Measurements from ENCODE around the gene RBM17. TPM values are rescaled to one million over a fixed set of nuclear protein-coding genes. Genes with fewer than 3 reads are reported as not detected.

Gene RBM17
- total RNA-seq, 1 donor from 2014 or later = 80.1 TPM

DNA sequence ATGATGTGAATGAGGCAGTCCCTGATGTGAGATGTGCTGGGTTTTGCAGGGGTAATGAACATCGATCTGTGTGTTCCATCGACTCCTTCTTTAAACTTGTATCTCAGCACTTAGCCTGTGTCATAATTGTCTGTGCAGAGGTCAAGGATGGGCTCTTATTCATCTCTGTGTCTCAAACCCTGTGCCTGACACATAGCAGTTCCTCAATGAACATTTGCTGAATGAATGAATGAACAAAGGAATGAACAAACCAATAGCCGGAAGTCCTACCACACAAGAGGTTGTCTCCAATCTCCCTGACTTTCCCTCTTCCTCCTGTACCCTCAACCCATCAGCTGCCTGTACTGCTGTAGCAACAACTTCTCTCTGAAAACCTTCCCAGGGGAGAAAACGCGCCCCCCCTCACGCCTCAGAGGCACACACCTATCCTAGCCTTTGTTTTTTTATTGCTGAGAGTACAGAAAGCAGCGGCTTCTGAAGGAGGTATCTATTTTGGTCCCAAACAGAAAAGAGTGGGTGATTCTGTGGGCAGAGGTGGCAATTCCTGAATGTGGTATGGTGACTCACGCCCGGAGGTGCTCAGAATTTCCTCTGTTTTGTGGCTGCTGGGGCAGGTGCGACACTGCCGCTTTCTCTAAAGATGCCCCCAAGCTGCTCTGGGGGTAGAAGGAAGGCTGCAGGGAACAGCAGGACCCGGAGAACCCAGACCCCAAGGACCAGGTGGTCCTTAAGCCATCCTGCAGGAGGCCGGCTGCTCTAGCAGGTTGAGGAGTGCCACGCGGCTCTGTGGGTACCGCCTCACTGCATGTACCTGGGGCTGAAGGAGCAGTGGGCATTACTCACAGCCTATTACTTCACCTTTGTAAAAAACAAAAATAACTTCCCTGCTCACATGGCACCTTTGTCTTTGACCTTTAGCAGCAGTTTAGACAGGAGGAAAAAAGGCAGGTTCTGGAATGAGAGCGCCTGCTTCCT lies 36.3 kb upstream of the RBM17 start:
- peak; percentile 59 for DNase-seq (ENCODE audit: extremely low spot score, unreplicated experiment)
- no peaks in the 10 kb centered on the region for H3K4me1 Mint-ChIP-seq (ENCODE audit: unreplicated experiment)
- no peak for TF ChIP-seq CTCF (IDR thresholded peaks at IDR 0.05)
- no peak overlapping the region for H3K27ac Mint-ChIP-seq (ENCODE audit: unreplicated experiment)
- H3K27me3 Mint-ChIP-seq (ENCODE audit: unreplicated experiment) = peaks cover 41% of the 10 kb centered on the region
- H3K36me3 Mint-ChIP-seq (ENCODE audit: unreplicated experiment) = no peaks in the 10 kb centered on the region
- no peak overlapping the region for H3K4me3 Mint-ChIP-seq (ENCODE audit: unreplicated experiment)
- no peaks in the 10 kb centered on the region for H3K9me3 Mint-ChIP-seq (ENCODE audit: unreplicated experiment)

- H3K9me3 Mint-ChIP-seq (ENCODE audit: unreplicated experiment) = no peaks in the 10 kb centered on the region
- DNase-seq (ENCODE audit: extremely low spot score, unreplicated experiment) = no peak
- H3K27me3 Mint-ChIP-seq (ENCODE audit: unreplicated experiment) = peaks cover 47% of the 10 kb centered on the region
- TF ChIP-seq CTCF (IDR thresholded peaks at IDR 0.05) = no peak
- H3K4me3 Mint-ChIP-seq (ENCODE audit: unreplicated experiment) = no peak overlapping the region
- H3K27ac Mint-ChIP-seq (ENCODE audit: unreplicated experiment) = no peak overlapping the region
- no peaks in the 10 kb centered on the region for H3K4me1 Mint-ChIP-seq (ENCODE audit: unreplicated experiment)
- no peaks in the 10 kb centered on the region for H3K36me3 Mint-ChIP-seq (ENCODE audit: unreplicated experiment)
These were observed 35.5 kb upstream of the RBM17 start for GRCh38 chr10:6053303-6053702.

DNA sequence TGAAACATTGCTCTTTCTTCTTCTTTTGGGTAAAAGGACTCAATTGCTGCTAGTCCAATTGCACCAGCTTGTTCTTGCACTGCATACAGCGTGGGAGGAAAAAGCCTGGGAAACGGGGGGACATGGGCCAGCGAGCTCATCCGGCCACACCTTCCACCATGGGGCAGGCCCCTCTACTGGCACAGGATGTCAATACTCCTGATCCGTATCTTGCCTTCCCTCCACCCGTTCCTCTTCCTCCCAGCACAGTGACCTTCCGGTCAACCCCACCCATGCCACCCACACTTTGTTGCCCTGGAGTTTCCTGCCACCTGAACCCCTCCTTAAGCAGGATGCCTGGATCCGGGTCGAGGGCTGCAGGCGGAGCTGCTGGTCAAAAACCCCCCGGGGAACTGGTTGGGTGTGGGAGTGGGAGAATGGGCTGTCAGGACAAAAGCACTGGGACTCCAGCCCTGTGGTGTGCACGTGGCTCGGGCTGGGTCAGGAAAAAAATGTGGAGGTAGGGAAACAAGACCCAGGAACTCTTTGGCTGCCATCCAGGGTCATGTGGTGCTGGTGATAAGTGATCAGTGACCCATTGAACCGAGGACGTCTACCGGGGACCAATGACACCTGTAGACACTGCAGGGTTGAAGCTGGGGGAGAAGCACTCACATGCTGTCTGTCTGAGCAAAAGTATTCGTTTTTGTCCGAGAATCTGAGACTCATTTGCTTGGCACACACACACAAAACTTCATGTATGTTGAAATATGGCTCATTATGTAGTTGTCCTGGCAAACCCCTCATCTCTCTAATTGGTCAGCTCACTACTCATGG lies 34.8 kb upstream of the RBM17 start:
- H3K36me3 Mint-ChIP-seq (ENCODE audit: unreplicated experiment) = no peaks in the 10 kb centered on the region
- H3K4me3 Mint-ChIP-seq (ENCODE audit: unreplicated experiment) = no peak overlapping the region
- peak; percentile 76 for DNase-seq (ENCODE audit: extremely low spot score, unreplicated experiment)
- no peaks in the 10 kb centered on the region for H3K4me1 Mint-ChIP-seq (ENCODE audit: unreplicated experiment)
- H3K27ac Mint-ChIP-seq (ENCODE audit: unreplicated experiment) = no peak overlapping the region
- H3K27me3 Mint-ChIP-seq (ENCODE audit: unreplicated experiment) = peaks cover 54% of the 10 kb centered on the region
- no peaks in the 10 kb centered on the region for H3K9me3 Mint-ChIP-seq (ENCODE audit: unreplicated experiment)
- TF ChIP-seq CTCF (IDR thresholded peaks at IDR 0.05) = no peak

DNA sequence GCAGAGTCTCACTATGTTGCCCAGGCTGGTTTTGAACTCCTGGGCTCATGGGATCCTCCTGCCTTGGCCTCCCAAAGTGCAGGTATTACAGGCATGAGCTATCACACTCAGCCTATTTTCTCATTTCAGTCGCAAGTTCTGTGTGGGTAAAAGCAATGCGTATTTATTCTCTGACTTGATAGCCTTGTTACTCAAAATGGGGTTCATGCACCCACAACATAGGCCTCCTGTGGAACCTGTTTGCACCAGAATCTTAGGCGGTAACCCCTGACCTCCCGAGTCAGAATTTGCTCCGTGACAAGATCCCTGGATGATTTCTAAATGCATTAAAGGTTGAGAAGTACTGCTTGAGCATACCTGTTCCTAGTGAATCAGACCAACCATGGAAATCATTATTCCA lies 34.0 kb upstream of the RBM17 start:
- TF ChIP-seq CTCF (IDR thresholded peaks at IDR 0.05) = no peak
- H3K27ac Mint-ChIP-seq (ENCODE audit: unreplicated experiment) = no peak overlapping the region
- H3K27me3 Mint-ChIP-seq (ENCODE audit: unreplicated experiment) = peaks cover 54% of the 10 kb centered on the region
- no peaks in the 10 kb centered on the region for H3K36me3 Mint-ChIP-seq (ENCODE audit: unreplicated experiment)
- no peak overlapping the region for H3K4me3 Mint-ChIP-seq (ENCODE audit: unreplicated experiment)
- H3K9me3 Mint-ChIP-seq (ENCODE audit: unreplicated experiment) = no peaks in the 10 kb centered on the region
- H3K4me1 Mint-ChIP-seq (ENCODE audit: unreplicated experiment) = no peaks in the 10 kb centered on the region
- peak; percentile 23 for DNase-seq (ENCODE audit: extremely low spot score, unreplicated experiment)

DNA sequence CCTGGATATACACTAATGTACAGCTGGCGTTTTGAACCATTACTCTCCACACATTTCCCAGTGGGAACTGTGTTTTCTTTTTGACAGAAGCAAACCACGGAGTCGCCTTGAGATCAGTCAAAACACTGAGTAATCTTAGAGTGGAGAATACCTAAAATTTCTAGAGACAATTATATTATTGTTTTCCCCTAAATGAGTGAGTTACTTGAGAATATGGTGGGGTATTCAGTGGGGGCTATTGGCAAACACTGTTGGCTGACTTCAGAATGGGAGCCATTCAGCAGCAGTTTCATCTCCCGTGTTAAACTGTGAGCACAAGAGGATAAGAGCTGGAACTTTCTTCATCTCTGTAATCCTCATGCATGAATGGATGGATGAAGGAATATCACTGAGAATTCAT lies 32.9 kb upstream of the RBM17 start:
- TF ChIP-seq CTCF (IDR thresholded peaks at IDR 0.05) = no peak
- H3K36me3 Mint-ChIP-seq (ENCODE audit: unreplicated experiment) = no peaks in the 10 kb centered on the region
- H3K9me3 Mint-ChIP-seq (ENCODE audit: unreplicated experiment) = no peaks in the 10 kb centered on the region
- peak; percentile 15 for DNase-seq (ENCODE audit: extremely low spot score, unreplicated experiment)
- no peak overlapping the region for H3K27ac Mint-ChIP-seq (ENCODE audit: unreplicated experiment)
- peaks cover 55% of the 10 kb centered on the region for H3K27me3 Mint-ChIP-seq (ENCODE audit: unreplicated experiment)
- H3K4me3 Mint-ChIP-seq (ENCODE audit: unreplicated experiment) = no peak overlapping the region
- H3K4me1 Mint-ChIP-seq (ENCODE audit: unreplicated experiment) = no peaks in the 10 kb centered on the region
